RWPE2 (cell line): Measurements from ENCODE around the gene CYBRD1.

Experiments
- ATAC-seq: fragments of 200-7000 bp; cut with Tn5 transposase; 3 replicates; pipeline ENCODE4 v1.9.1; 2021; ENCODE audit warnings: low read depth
- DNase-seq: peaks from one replicate; pipeline ENCODE4 v3.0.0-alpha.2; 2020; ENCODE audit warnings: low spot score
- H3K27ac ChIP-seq: fragments of 450-650 bp; 2 replicates; pipeline ENCODE4 v1.5.1; 2017; ENCODE audit warnings: mild to moderate bottlenecking; ENCODE audit not compliant: poor library complexity, severe bottlenecking
- H3K27me3 ChIP-seq: fragments of 250-450 bp; sonication (Bioruptor Pico); 2 replicates; pipeline ENCODE4 v1.5.1; 2021; ENCODE audit warnings: mild to moderate bottlenecking, moderate library complexity; ENCODE audit not compliant: insufficient read depth, poor library complexity, severe bottlenecking
- H3K36me3 ChIP-seq: fragments of 250-450 bp; sonication (Bioruptor Pico); 2 replicates; pipeline ENCODE4 v1.5.1; 2020; ENCODE audit warnings: low read depth, mild to moderate bottlenecking, moderate library complexity
- H3K4me1 ChIP-seq: fragments of 250-450 bp; sonication (Bioruptor Pico); 2 replicates; pipeline ENCODE4 v1.5.1; 2021; ENCODE audit warnings: mild to moderate bottlenecking, moderate library complexity; ENCODE audit not compliant: insufficient read depth, poor library complexity, severe bottlenecking
- H3K4me3 ChIP-seq: fragments of 250-450 bp; sonication (Bioruptor Pico); 2 replicates; pipeline ENCODE4 v1.5.1; 2021; ENCODE audit warnings: mild to moderate bottlenecking, moderate library complexity; ENCODE audit not compliant: severe bottlenecking
- H3K9me3 ChIP-seq: fragments of 250-450 bp; sonication (Bioruptor Pico); 2 replicates; pipeline ENCODE4 v1.5.1; 2021; ENCODE audit warnings: mild to moderate bottlenecking, moderate library complexity; ENCODE audit not compliant: severe bottlenecking
- CTCF ChIP-seq: fragments of 450-650 bp; IDR thresholded peaks from one replicate; pipeline ENCODE4 v1.5.1; 2017; ENCODE audit warnings: mild to moderate bottlenecking, moderate library complexity; ENCODE audit not compliant: poor library complexity, severe bottlenecking

The CYBRD1 gene

GRCh38 chr2:171595896-171596295 is 73.6 kb downstream of the CYBRD1 start:
- TF ChIP-seq CTCF: no peak

GRCh38 chr2:171598713-171599319 is 76.5 kb downstream of the CYBRD1 start:
- Histone ChIP-seq H3K27me3 (no peaks in the 10 kb centered on the region), H3K4me1 (peaks cover 5% of the 10 kb centered on the region), H3K4me3 (no peak overlapping the region), H3K9me3 (no peaks in the 10 kb centered on the region), H3K36me3 (no peaks in the 10 kb centered on the region), H3K27ac (no peak overlapping the region)
- peak; percentile 91 for TF ChIP-seq CTCF
- peak; percentile 96 for ATAC-seq
- no peak for DNase-seq

More at GRCh38 chr2:171595896-171596295, 73.6 kb downstream of the CYBRD1 start:
- ATAC-seq (peak; percentile 66), DNase-seq (no peak)
- H3K4me3 ChIP-seq: no peak overlapping the region
- peak overlapping the region; percentile 12 for H3K27ac ChIP-seq
- H3K4me1 ChIP-seq: peaks cover 5% of the 10 kb centered on the region
- no peaks in the 10 kb centered on the region for H3K27me3 ChIP-seq
- no peaks in the 10 kb centered on the region for H3K9me3 ChIP-seq
- H3K36me3 ChIP-seq: no peaks in the 10 kb centered on the region

- Histone ChIP-seq H3K27ac (no peak overlapping the region), H3K4me1 (peaks cover 5% of the 10 kb centered on the region), H3K9me3 (no peaks in the 10 kb centered on the region), H3K4me3 (no peak overlapping the region), H3K36me3 (no peaks in the 10 kb centered on the region), H3K27me3 (no peaks in the 10 kb centered on the region)
- TF ChIP-seq CTCF: no peak
- peak; percentile 43; the same call in 2 of the 3 replicates for ATAC-seq
- DNase-seq: no peak
These were observed 77.9 kb downstream of the CYBRD1 start for GRCh38 chr2:171600126-171600525.

DNA sequence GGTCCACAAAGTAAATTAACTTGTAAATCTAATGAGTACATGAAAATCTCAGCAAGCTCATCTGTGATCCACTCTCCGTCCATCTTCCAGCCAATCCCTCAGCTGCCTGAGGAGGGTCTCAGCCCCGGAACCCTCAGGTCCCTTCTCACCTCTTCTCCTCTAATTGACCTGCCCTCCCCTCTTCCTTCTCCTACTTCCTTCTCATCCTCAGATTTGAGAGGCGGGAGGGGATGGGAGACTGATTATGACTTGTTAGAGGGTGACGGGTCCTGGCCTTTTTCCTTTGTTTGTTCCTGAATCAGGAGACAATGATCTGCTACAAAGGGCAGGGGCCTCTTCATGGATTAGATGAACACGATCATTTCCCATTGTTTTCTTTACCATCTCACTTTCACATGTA is 80.1 kb downstream of the CYBRD1 start:
- ATAC-seq (no peak), DNase-seq (no peak)
- TF ChIP-seq CTCF: no peak

More for the DNA sequence above, 80.1 kb downstream of the CYBRD1 start:
- Histone ChIP-seq H3K4me1 (no peaks in the 10 kb centered on the region), H3K27me3 (no peaks in the 10 kb centered on the region), H3K9me3 (no peaks in the 10 kb centered on the region), H3K27ac (no peak overlapping the region), H3K36me3 (no peaks in the 10 kb centered on the region), H3K4me3 (no peak overlapping the region)
